GM21737 (cell line): Measurements from ENCODE around the gene ANKRD39.
A peak's percentile ranks its signal among the peaks of the same experiment; 100 is the strongest.

Source experiments
- ATAC-seq: cut with Tn5 transposase; IDR thresholded peaks from one replicate; pipeline ENCODE4 v1.9.1; 2021; ENCODE audit warnings: mild to moderate bottlenecking, moderate library complexity; ENCODE audit not compliant: unreplicated experiment

The ANKRD39 gene

GRCh38 chr2:96831679-96832078 is 26.1 kb downstream of the ANKRD39 start:
- no peak for ATAC-seq

GRCh38 chr2:96830044-96830562 is 27.7 kb downstream of the ANKRD39 start:
- no peak for ATAC-seq

- ATAC-seq = no peak
Observed at GRCh38 chr2:96828874-96829273, 28.9 kb downstream of the ANKRD39 start.

GRCh38 chr2:96828436-96828835 is 29.4 kb downstream of the ANKRD39 start:
- ATAC-seq = no peak

GRCh38 chr2:96826546-96827278 is 31.1 kb downstream of the ANKRD39 start:
- ATAC-seq = no peak

- ATAC-seq = no peak
Observed at GRCh38 chr2:96825057-96825456, 32.8 kb downstream of the ANKRD39 start.

- ATAC-seq = no peak
Observed at GRCh38 chr2:96824079-96824870, 33.5 kb downstream of the ANKRD39 start.

- ATAC-seq = no peak
Observed at GRCh38 chr2:96823198-96823597, 34.6 kb downstream of the ANKRD39 start.

GRCh38 chr2:96822786-96823185 is 35.0 kb downstream of the ANKRD39 start:
- no peak for ATAC-seq

GRCh38 chr2:96821113-96821675 is 36.6 kb downstream of the ANKRD39 start:
- ATAC-seq = no peak

- ATAC-seq = no peak
Observed at GRCh38 chr2:96819876-96820511, 37.8 kb downstream of the ANKRD39 start.

- no peak for ATAC-seq
Observed at GRCh38 chr2:96819128-96819875, 38.5 kb downstream of the ANKRD39 start.

GRCh38 chr2:96817882-96818281 is 39.9 kb downstream of the ANKRD39 start:
- ATAC-seq = no peak

GRCh38 chr2:96816836-96817702 is 40.7 kb downstream of the ANKRD39 start:
- ATAC-seq = no peak

GRCh38 chr2:96816127-96816835 is 41.5 kb downstream of the ANKRD39 start, which contains the start of gene CNNM3:
CNNM3 (plus strand) TSS chr2:96816268; CDS start chr2:96816278, 10 bp downstream.
- ATAC-seq = peak; percentile 87

GRCh38 chr2:96815326-96816126 is 42.3 kb downstream of the ANKRD39 start:
- ATAC-seq = no peak

GRCh38 chr2:96813656-96814055 is 44.2 kb downstream of the ANKRD39 start:
- no peak for ATAC-seq

- no peak for ATAC-seq
Observed at GRCh38 chr2:96811917-96812316, 45.9 kb downstream of the ANKRD39 start.
